Mucosa of descending colon (tissue), 3 donors: ENCODE results near the gene PRSS57. TPM values are rescaled to one million over a fixed set of nuclear protein-coding genes. Genes with fewer than 3 reads are reported as not detected.

ENCODE experiments used
- ATAC-seq: fragments of 200-7000 bp; cut with Tn5 transposase; one replicate; pipeline ENCODE4 v1.9.1; 2020; ENCODE audit warnings: mild to moderate bottlenecking, moderate library complexity
- DNase-seq, 3 donors: peaks; one replicate each; pipeline ENCODE4 v3.0.0-alpha.2; 2020
- H3K36me3 ChIP-seq: fragments of 200-600 bp; one replicate; pipeline ENCODE4 v1.8.0; 2021; ENCODE audit warnings: low read depth, mild to moderate bottlenecking
- H3K4me1 ChIP-seq: fragments of 200-600 bp; one replicate; pipeline ENCODE4 v1.8.0; 2021; ENCODE audit warnings: low read depth, mild to moderate bottlenecking
- H3K4me3 ChIP-seq: fragments of 200-600 bp; one replicate; pipeline ENCODE4 v1.8.0; 2021; ENCODE audit warnings: mild to moderate bottlenecking
- H3K9me3 ChIP-seq: fragments of 200-600 bp; one replicate; pipeline ENCODE4 v1.8.0; 2021; ENCODE audit warnings: mild to moderate bottlenecking
- CTCF ChIP-seq: fragments of 200-600 bp; IDR thresholded peaks from one replicate; pipeline ENCODE4 v1.8.0; 2022; ENCODE audit warnings: antibody characterized with exemption, mild to moderate bottlenecking
- intact Hi-C, 2 donors: fragments of 100-400 bp; cut with DNase I in 1 of 2; cut with micrococcal nuclease in 1 of 2; formaldehyde crosslinking; loops; one replicate each; pipeline versions ENCODE4 v1.11.0 to v1.11.1; 2022; cut with DNase I, micrococcal nuclease
- total RNA-seq, 3 donors: library from RNA; stranded (reverse); fragmentation: NEBNext Ultra II Directional in 2 of 3; extraction: Animal tissue kit (Norgen Biotek cat#: 25700) in 2 of 3; gene quantifications; one replicate each; pipeline versions ENCODE4 v1.2.1 to v1.2.4, GENCODE V29; 2021 to 2023
- donor health status: DM: no; HTN: no; CAD: no; lungs with moderate emphysema.
- donor health status: DM: no; HTN: no; CAD: no.
- donor health status: DM: no; HTN: yes; CAD: no.

PRSS57 gene
- total RNA-seq, 3 donors from 2014 or later = not detected

- no peaks in the 10 kb centered on the region for H3K4me1 ChIP-seq
- DNase-seq (no peak), ATAC-seq (no peak)
- no peaks in the 10 kb centered on the region for H3K36me3 ChIP-seq
- no peak for TF ChIP-seq CTCF
- no peak overlapping the region for H3K4me3 ChIP-seq
- intact Hi-C loops = no loop called here
- H3K9me3 ChIP-seq = no peaks in the 10 kb centered on the region
Observed at GRCh38 chr19:685454-685931, 9.8 kb downstream of the PRSS57 start.

GRCh38 chr19:682678-683320, 12.5 kb downstream of the PRSS57 start:
- Histone ChIP-seq H3K4me1 (peaks cover 5% of the 10 kb centered on the region), H3K9me3 (no peaks in the 10 kb centered on the region), H3K36me3 (no peaks in the 10 kb centered on the region), H3K4me3 (no peak overlapping the region)
- DNase-seq = peak in 1 of 3 donors; percentile 63
- TF ChIP-seq CTCF = no peak
- intact Hi-C loops = no loop called here
- ATAC-seq = no peak

GRCh38 chr19:681029-682019, 13.9 kb downstream of the PRSS57 start:
- Histone ChIP-seq H3K4me3 (no peak overlapping the region), H3K9me3 (no peaks in the 10 kb centered on the region), H3K36me3 (no peaks in the 10 kb centered on the region), H3K4me1 (peaks cover 5% of the 10 kb centered on the region)
- no peak for TF ChIP-seq CTCF
- intact Hi-C loops = no loop called here
- ATAC-seq (no peak), DNase-seq (peak; percentile 82 to 95 (median 91))

GRCh38 chr19:680287-681028, 14.8 kb downstream of the PRSS57 start:
- Histone ChIP-seq H3K4me1 (peaks cover 11% of the 10 kb centered on the region), H3K36me3 (no peaks in the 10 kb centered on the region), H3K9me3 (no peaks in the 10 kb centered on the region), H3K4me3 (peak overlapping the region; percentile 54)
- intact Hi-C loops = no loop called here
- DNase-seq (peak; percentile 99 to 100 (median 100)), ATAC-seq (peak; percentile 92)
- peak; percentile 61 for TF ChIP-seq CTCF
